ENCODE data around the gene RFPL3.

RFPL3 gene

GRCh38 chr22:32395107-32395506, 37.4 kb downstream of the RFPL3 start:
- DNase-seq (ENCODE audit: low spot score) (no peak), ATAC-seq (ENCODE audit: low read depth) (no peak)
- no peaks in the 10 kb centered on the region for H3K4me1 ChIP-seq (ENCODE audit: insufficient read depth, poor library complexity, severe bottlenecking)
- TF ChIP-seq CTCF (IDR thresholded peaks at IDR 0.05; ENCODE audit: poor library complexity, severe bottlenecking): no peak
- H3K27ac ChIP-seq (ENCODE audit: poor library complexity, severe bottlenecking): no peak overlapping the region
- H3K9me3 ChIP-seq (ENCODE audit: severe bottlenecking): no peaks in the 10 kb centered on the region
- H3K4me3 ChIP-seq (ENCODE audit: severe bottlenecking): no peak overlapping the region
- peaks cover 100% of the 10 kb centered on the region for H3K36me3 ChIP-seq (ENCODE audit: low read depth)
- no peaks in the 10 kb centered on the region for H3K27me3 ChIP-seq (ENCODE audit: insufficient read depth, poor library complexity, severe bottlenecking)

DNA sequence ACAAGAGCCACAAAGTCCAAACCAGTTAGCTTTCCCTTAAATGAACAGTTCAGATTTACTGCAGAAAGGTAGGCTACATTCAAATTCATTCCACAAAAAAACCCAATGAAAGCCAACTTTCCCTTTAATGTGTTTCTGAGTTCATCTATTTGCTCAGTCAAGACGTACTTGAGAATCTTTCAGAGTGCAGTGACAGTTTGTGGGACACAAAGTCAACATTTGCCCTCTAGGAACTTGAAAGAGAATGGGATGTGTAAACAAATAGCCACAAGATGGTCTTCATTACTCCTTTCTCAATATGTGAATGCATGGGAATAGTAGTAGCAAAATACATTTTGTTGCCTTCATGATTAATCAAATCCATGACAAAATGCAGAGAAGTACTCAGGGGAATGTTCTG, 38.6 kb downstream of the RFPL3 start:
- H3K4me1 ChIP-seq (ENCODE audit: insufficient read depth, poor library complexity, severe bottlenecking): no peaks in the 10 kb centered on the region
- H3K9me3 ChIP-seq (ENCODE audit: severe bottlenecking): no peaks in the 10 kb centered on the region
- TF ChIP-seq CTCF (IDR thresholded peaks at IDR 0.05; ENCODE audit: poor library complexity, severe bottlenecking): no peak
- no peaks in the 10 kb centered on the region for H3K27me3 ChIP-seq (ENCODE audit: insufficient read depth, poor library complexity, severe bottlenecking)
- H3K27ac ChIP-seq (ENCODE audit: poor library complexity, severe bottlenecking): no peak overlapping the region
- ATAC-seq (ENCODE audit: low read depth): no peak
- no peak overlapping the region for H3K4me3 ChIP-seq (ENCODE audit: severe bottlenecking)
- no peak for DNase-seq (ENCODE audit: low spot score)
- peaks cover 98% of the 10 kb centered on the region for H3K36me3 ChIP-seq (ENCODE audit: low read depth)

DNA sequence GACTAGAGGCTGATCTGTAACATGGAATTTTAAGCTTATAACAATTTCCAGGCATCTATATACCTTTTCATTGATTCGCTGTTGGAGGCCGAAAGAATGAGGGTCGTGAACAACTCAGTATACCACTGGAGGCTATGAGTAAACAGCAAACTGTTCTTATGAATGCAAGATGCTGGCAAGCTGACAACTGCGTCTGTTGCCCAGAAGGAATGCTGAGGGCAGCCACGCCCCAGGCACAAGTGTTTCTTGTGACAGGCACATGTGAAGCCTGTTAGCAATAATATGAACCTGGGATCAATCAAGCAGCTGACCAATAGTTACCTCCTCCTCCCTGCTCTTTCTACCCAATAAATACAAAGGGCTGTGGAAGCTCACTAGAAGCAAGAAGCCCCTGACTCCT, 39.1 kb downstream of the RFPL3 start:
- Histone ChIP-seq H3K9me3 (ENCODE audit: severe bottlenecking) (no peaks in the 10 kb centered on the region), H3K36me3 (ENCODE audit: low read depth) (peaks cover 98% of the 10 kb centered on the region), H3K27me3 (ENCODE audit: insufficient read depth, poor library complexity, severe bottlenecking) (no peaks in the 10 kb centered on the region), H3K4me3 (ENCODE audit: severe bottlenecking) (no peak overlapping the region), H3K4me1 (ENCODE audit: insufficient read depth, poor library complexity, severe bottlenecking) (no peaks in the 10 kb centered on the region), H3K27ac (ENCODE audit: poor library complexity, severe bottlenecking) (no peak overlapping the region)
- DNase-seq (ENCODE audit: low spot score) (no peak), ATAC-seq (ENCODE audit: low read depth) (no peak)
- no peak for TF ChIP-seq CTCF (IDR thresholded peaks at IDR 0.05; ENCODE audit: poor library complexity, severe bottlenecking)

- ATAC-seq (ENCODE audit: low read depth) (no peak), DNase-seq (ENCODE audit: low spot score) (no peak)
- Histone ChIP-seq H3K9me3 (ENCODE audit: severe bottlenecking) (no peaks in the 10 kb centered on the region), H3K4me1 (ENCODE audit: insufficient read depth, poor library complexity, severe bottlenecking) (no peaks in the 10 kb centered on the region), H3K27me3 (ENCODE audit: insufficient read depth, poor library complexity, severe bottlenecking) (no peaks in the 10 kb centered on the region), H3K4me3 (ENCODE audit: severe bottlenecking) (no peak overlapping the region), H3K27ac (ENCODE audit: poor library complexity, severe bottlenecking) (no peak overlapping the region), H3K36me3 (ENCODE audit: low read depth) (peaks cover 94% of the 10 kb centered on the region)
- no peak for TF ChIP-seq CTCF (IDR thresholded peaks at IDR 0.05; ENCODE audit: poor library complexity, severe bottlenecking)
These were observed 43.8 kb downstream of the RFPL3 start for GRCh38 chr22:32401486-32401885.

DNA sequence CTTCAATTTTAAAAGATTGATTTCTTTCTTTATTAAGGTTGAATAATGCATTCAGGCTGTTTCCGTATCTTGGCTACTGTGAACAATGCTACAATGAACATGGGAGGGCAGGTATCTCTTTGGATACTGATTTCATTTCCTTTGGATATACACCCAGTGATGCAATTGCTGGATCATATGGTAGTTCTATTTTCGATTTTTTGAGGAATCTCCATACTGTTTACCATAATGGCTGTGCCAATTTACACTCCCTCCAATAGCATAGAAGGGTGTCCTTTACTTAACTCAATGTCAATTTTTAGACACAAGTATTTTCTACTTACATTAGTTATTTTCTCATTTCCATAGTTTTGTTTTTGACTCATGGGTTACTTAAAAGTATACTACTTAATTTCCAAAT, 46.4 kb downstream of the RFPL3 start:
- Histone ChIP-seq H3K36me3 (ENCODE audit: low read depth) (peaks cover 93% of the 10 kb centered on the region), H3K4me1 (ENCODE audit: insufficient read depth, poor library complexity, severe bottlenecking) (no peaks in the 10 kb centered on the region), H3K4me3 (ENCODE audit: severe bottlenecking) (no peak overlapping the region), H3K9me3 (ENCODE audit: severe bottlenecking) (no peaks in the 10 kb centered on the region), H3K27me3 (ENCODE audit: insufficient read depth, poor library complexity, severe bottlenecking) (no peaks in the 10 kb centered on the region), H3K27ac (ENCODE audit: poor library complexity, severe bottlenecking) (no peak overlapping the region)
- TF ChIP-seq CTCF (IDR thresholded peaks at IDR 0.05; ENCODE audit: poor library complexity, severe bottlenecking): no peak
- ATAC-seq (ENCODE audit: low read depth) (no peak), DNase-seq (ENCODE audit: low spot score) (no peak)

Measured in RWPE2 (cell line).